Activated CD8-positive, alpha-beta memory T cell treated with anti-CD3 and anti-CD28 coated beads, Interleukin-2, amount 10 ng/mL, durations not matched to agents 7 days and 5 days (primary cell): ENCODE results near the gene ARHGAP15. TPM values are rescaled to one million over a fixed set of nuclear protein-coding genes. Genes with fewer than 3 reads are reported as not detected.

Experiments
- ATAC-seq: fragments of 150-1000 bp; cut with Tn5 transposase; one replicate; pipeline ENCODE4 v1.10.0; 2021; ENCODE audit warnings: moderate library complexity
- CTCF ChIA-PET: fragments of 350-600 bp; sonication (Branson Sonifier 250); formaldehyde crosslinking; loops from one replicate; lab custom pipeline; 2021; ENCODE audit warnings: antibody characterized with exemption; lab: Charles Lee
- DNase-seq: peaks from one replicate; pipeline ENCODE4 v3.0.0-alpha.2; 2020
- H3K27ac Mint-ChIP-seq: one replicate; pipeline ENCODE4 v1.8.0; 2021; ENCODE audit warnings: mild to moderate bottlenecking, mixed read lengths
- H3K27me3 Mint-ChIP-seq: one replicate; pipeline ENCODE4 v1.8.0; 2021; ENCODE audit warnings: mixed read lengths
- H3K36me3 Mint-ChIP-seq: one replicate; pipeline ENCODE4 v1.8.0; 2021; ENCODE audit warnings: mild to moderate bottlenecking, mixed read lengths
- H3K4me1 Mint-ChIP-seq: one replicate; pipeline ENCODE4 v1.8.0; 2021; ENCODE audit warnings: mixed read lengths
- H3K4me3 Mint-ChIP-seq: one replicate; pipeline ENCODE4 v1.8.0; 2021; ENCODE audit warnings: mild to moderate bottlenecking, moderate library complexity, mixed read lengths
- H3K9me3 Mint-ChIP-seq: one replicate; pipeline ENCODE4 v1.8.0; 2022; ENCODE audit warnings: low read depth, mixed read lengths
- total RNA-seq, 2 experiments: library from RNA; stranded (reverse); gene quantifications; one replicate each; pipeline ENCODE4 v1.2.3, GENCODE V29; 2021

Gene ARHGAP15
- total RNA-seq, 2 experiments from 2014 or later, result 101 to 152 TPM

DNA sequence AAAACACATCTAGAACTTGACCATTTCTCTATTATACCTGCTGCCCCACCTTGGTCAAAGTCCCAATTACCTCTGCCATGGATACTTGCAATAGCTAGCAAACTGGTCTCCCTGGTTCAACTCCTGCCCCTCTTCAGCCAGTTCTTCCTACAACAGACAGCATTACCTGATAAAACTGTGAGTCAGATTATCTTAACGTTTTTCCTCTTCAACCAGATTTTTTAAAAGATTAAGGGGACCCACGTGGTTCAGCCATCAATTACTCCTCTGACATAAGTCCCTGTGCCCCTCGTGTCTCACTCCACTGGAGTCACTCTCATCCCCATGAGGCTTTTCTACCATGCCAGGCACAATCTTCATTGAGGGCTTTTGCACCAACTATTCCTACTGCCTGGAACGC, 5.3 kb upstream of the ARHGAP15 start:
- no peak for ATAC-seq
- CTCF ChIA-PET, result interaction anchor here (1.0 to 2.1 kb wide), 2 partner anchors 12 to 137 kb away, joined by 3 to 12 read pairs; no protein-coding TSS in a partner anchor
- H3K36me3 Mint-ChIP-seq, result peaks cover 1% of the 10 kb centered on the region
- H3K27me3 Mint-ChIP-seq, result no peaks in the 10 kb centered on the region
- DNase-seq, result no peak
- H3K4me3 Mint-ChIP-seq, result no peak overlapping the region
- H3K27ac Mint-ChIP-seq, result no peak overlapping the region
- peaks cover 38% of the 10 kb centered on the region for H3K4me1 Mint-ChIP-seq
- peaks cover 4% of the 10 kb centered on the region for H3K9me3 Mint-ChIP-seq

GRCh38 chr2:143124445-143124844, 4.8 kb upstream of the ARHGAP15 start:
- Mint-ChIP-seq H3K4me3 (no peak overlapping the region), H3K4me1 (peaks cover 37% of the 10 kb centered on the region), H3K27ac (no peak overlapping the region), H3K9me3 (peaks cover 4% of the 10 kb centered on the region), H3K36me3 (peaks cover 3% of the 10 kb centered on the region), H3K27me3 (no peaks in the 10 kb centered on the region)
- ATAC-seq, result no peak
- CTCF ChIA-PET, result interaction anchor here (1.0 to 2.1 kb wide), 2 partner anchors 13 to 137 kb away, joined by 3 to 12 read pairs; no protein-coding TSS in a partner anchor
- no peak for DNase-seq

- peaks cover 33% of the 10 kb centered on the region for H3K4me1 Mint-ChIP-seq
- CTCF ChIA-PET, result interaction anchor here (1.9 to 4.8 kb wide), 3 partner anchors 9 to 134 kb away, joined by 5 to 49 read pairs (median 11); no protein-coding TSS in a partner anchor
- H3K36me3 Mint-ChIP-seq, result peaks cover 8% of the 10 kb centered on the region
- H3K27me3 Mint-ChIP-seq, result no peaks in the 10 kb centered on the region
- no peaks in the 10 kb centered on the region for H3K9me3 Mint-ChIP-seq
- peak overlapping the region; percentile 17 for H3K27ac Mint-ChIP-seq
- H3K4me3 Mint-ChIP-seq, result no peak overlapping the region
- DNase-seq (no peak), ATAC-seq (no peak)
Measured at GRCh38 chr2:143125717-143126116, 3.5 kb upstream of the ARHGAP15 start.

DNA sequence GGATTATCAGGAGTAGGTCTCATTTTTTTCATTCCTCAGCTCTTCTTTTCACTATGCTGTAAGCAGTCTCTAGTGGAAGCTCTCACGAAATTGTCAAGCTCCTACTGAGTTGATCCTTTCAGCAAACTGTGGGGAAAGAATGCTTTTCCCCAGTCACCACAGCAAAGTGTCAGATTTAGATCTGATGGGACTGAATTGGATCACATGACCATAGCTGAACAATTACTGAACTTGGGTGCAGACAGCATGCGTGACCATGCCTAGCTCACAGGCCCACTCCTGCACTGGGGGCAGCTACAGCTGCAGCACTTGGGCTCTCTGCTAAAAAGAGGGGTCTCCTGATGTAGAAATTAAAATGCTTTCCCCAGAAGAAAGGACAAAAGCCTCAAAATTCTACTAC, 3.1 kb downstream of the ARHGAP15 start:
- peaks cover 54% of the 10 kb centered on the region for H3K4me1 Mint-ChIP-seq
- DNase-seq, result peak; percentile 42
- H3K36me3 Mint-ChIP-seq, result peaks cover 49% of the 10 kb centered on the region
- no peaks in the 10 kb centered on the region for H3K27me3 Mint-ChIP-seq
- ATAC-seq, result no peak
- H3K27ac Mint-ChIP-seq, result peak overlapping the region; percentile 33
- CTCF ChIA-PET, result interaction anchor here (0.9 to 2.9 kb wide), 7 partner anchors 8 to 129 kb away, joined by 3 to 14 read pairs (median 6); no protein-coding TSS in a partner anchor
- no peaks in the 10 kb centered on the region for H3K9me3 Mint-ChIP-seq
- H3K4me3 Mint-ChIP-seq, result peak overlapping the region; percentile 65

DNA sequence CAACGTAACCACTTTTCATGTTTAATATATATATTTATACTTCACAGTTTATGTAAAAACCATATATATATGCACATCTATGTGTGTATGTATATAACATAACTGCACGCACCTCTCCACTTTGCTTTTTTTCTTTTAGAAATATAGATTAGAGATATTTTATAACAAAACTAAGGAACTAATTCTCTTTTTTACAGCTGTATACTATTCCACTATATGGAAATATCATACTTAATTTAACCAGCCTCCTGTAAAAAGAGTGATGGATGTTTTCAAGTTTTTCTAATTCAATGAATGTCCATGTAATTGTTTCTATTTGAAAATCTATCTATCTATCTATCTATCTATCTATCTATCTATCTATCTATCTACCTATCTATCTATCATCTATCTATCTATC, 4.6 kb downstream of the ARHGAP15 start:
- H3K27me3 Mint-ChIP-seq, result no peaks in the 10 kb centered on the region
- DNase-seq (no peak), ATAC-seq (no peak)
- CTCF ChIA-PET, result interaction anchor here (1.2 to 2.9 kb wide), 3 partner anchors 22 to 126 kb away, joined by 3 to 9 read pairs (median 5); no protein-coding TSS in a partner anchor
- no peak overlapping the region for H3K27ac Mint-ChIP-seq
- H3K9me3 Mint-ChIP-seq, result no peaks in the 10 kb centered on the region
- H3K36me3 Mint-ChIP-seq, result peaks cover 54% of the 10 kb centered on the region
- no peak overlapping the region for H3K4me3 Mint-ChIP-seq
- H3K4me1 Mint-ChIP-seq, result peaks cover 55% of the 10 kb centered on the region

DNA sequence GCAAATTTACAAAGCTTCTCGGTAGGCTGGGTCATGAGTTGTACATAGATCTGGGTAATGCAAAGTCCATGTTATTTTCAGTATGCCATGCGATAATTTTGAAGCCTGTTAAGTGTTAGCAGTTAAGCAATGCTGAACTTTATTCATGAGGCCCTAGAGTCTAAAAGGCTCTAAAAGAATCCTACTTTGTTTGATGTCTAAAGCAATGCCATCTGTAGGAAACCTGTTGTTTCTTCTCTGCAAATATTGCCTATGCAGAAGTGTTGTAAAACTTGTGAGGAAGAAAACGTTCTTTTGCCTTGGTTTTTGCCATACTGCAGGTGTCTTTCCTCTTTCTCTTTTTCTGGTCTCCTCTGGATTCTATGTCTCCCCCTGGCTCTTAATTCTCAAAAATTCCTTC, 9.1 kb downstream of the ARHGAP15 start:
- DNase-seq (no peak), ATAC-seq (no peak)
- Mint-ChIP-seq H3K9me3 (no peaks in the 10 kb centered on the region), H3K4me1 (peaks cover 71% of the 10 kb centered on the region), H3K36me3 (peaks cover 64% of the 10 kb centered on the region), H3K4me3 (no peak overlapping the region), H3K27me3 (no peaks in the 10 kb centered on the region), H3K27ac (no peak overlapping the region)
- CTCF ChIA-PET, result interaction anchor here (0.9 to 1.7 kb wide), 2 partner anchors 11 to 46 kb away, joined by 3 to 5 read pairs; no protein-coding TSS in a partner anchor

- no peaks in the 10 kb centered on the region for H3K27me3 Mint-ChIP-seq
- peaks cover 65% of the 10 kb centered on the region for H3K36me3 Mint-ChIP-seq
- ATAC-seq, result peak; percentile 50
- peaks cover 76% of the 10 kb centered on the region for H3K4me1 Mint-ChIP-seq
- no peak for DNase-seq
- no peaks in the 10 kb centered on the region for H3K9me3 Mint-ChIP-seq
- H3K27ac Mint-ChIP-seq, result peak overlapping the region; percentile 72
- H3K4me3 Mint-ChIP-seq, result peak overlapping the region; percentile 66
- CTCF ChIA-PET, result interaction anchor here (0.8 to 3.3 kb wide), 5 partner anchors 8 to 119 kb away, joined by 3 to 14 read pairs (median 4); partner anchors contain the start of gene ARHGAP15
Measured at GRCh38 chr2:143139835-143140393, 10.7 kb downstream of the ARHGAP15 start.

- CTCF ChIA-PET, result interaction anchor here (1.0 to 3.3 kb wide), 4 partner anchors 10 to 107 kb away, joined by 5 to 14 read pairs (median 6); partner anchors contain the start of gene ARHGAP15
Measured at GRCh38 chr2:143140864-143141661, 11.8 kb downstream of the ARHGAP15 start.

GRCh38 chr2:143142598-143142997, 13.4 kb downstream of the ARHGAP15 start:
- ATAC-seq (no peak), DNase-seq (no peak)
- peaks cover 76% of the 10 kb centered on the region for H3K4me1 Mint-ChIP-seq
- no peak overlapping the region for H3K4me3 Mint-ChIP-seq
- H3K9me3 Mint-ChIP-seq, result no peaks in the 10 kb centered on the region
- CTCF ChIA-PET, result interaction anchor here (2.1 kb wide), 1 partner anchor 108 kb away, joined by 5 read pairs; no protein-coding TSS in a partner anchor
- H3K36me3 Mint-ChIP-seq, result peaks cover 56% of the 10 kb centered on the region
- H3K27ac Mint-ChIP-seq, result no peak overlapping the region
- H3K27me3 Mint-ChIP-seq, result no peaks in the 10 kb centered on the region

More at GRCh38 chr2:143140864-143141661, 11.8 kb downstream of the ARHGAP15 start:
- H3K4me3 Mint-ChIP-seq, result peak overlapping the region; percentile 0
- DNase-seq, result no peak
- H3K27me3 Mint-ChIP-seq, result no peaks in the 10 kb centered on the region
- H3K27ac Mint-ChIP-seq, result peak overlapping the region; percentile 8
- peak; percentile 43 for ATAC-seq
- H3K4me1 Mint-ChIP-seq, result peaks cover 76% of the 10 kb centered on the region
- no peaks in the 10 kb centered on the region for H3K9me3 Mint-ChIP-seq
- peaks cover 63% of the 10 kb centered on the region for H3K36me3 Mint-ChIP-seq

- CTCF ChIA-PET, result interaction anchor here (1.0 to 1.3 kb wide), 3 partner anchors 10 to 34 kb away, joined by 3 to 4 read pairs (median 3); no protein-coding TSS in a partner anchor
- Mint-ChIP-seq H3K4me3 (no peak overlapping the region), H3K9me3 (no peaks in the 10 kb centered on the region), H3K36me3 (peaks cover 53% of the 10 kb centered on the region), H3K27me3 (no peaks in the 10 kb centered on the region), H3K4me1 (peaks cover 71% of the 10 kb centered on the region), H3K27ac (no peak overlapping the region)
- DNase-seq (no peak), ATAC-seq (no peak)
Measured at GRCh38 chr2:143144813-143145455, 15.7 kb downstream of the ARHGAP15 start.

- Mint-ChIP-seq H3K27me3 (no peaks in the 10 kb centered on the region), H3K4me3 (no peak overlapping the region), H3K9me3 (no peaks in the 10 kb centered on the region), H3K36me3 (peaks cover 56% of the 10 kb centered on the region), H3K27ac (no peak overlapping the region), H3K4me1 (peaks cover 68% of the 10 kb centered on the region)
- CTCF ChIA-PET, result interaction anchor here (1.3 kb wide), 1 partner anchor 14 kb away, joined by 3 read pairs; no protein-coding TSS in a partner anchor
- no peak for DNase-seq
- no peak for ATAC-seq
Measured at GRCh38 chr2:143146366-143146765, 17.1 kb downstream of the ARHGAP15 start.

- no peak for ATAC-seq
- Mint-ChIP-seq H3K4me1 (peaks cover 69% of the 10 kb centered on the region), H3K36me3 (peaks cover 55% of the 10 kb centered on the region), H3K4me3 (no peak overlapping the region), H3K9me3 (no peaks in the 10 kb centered on the region), H3K27ac (no peak overlapping the region), H3K27me3 (no peaks in the 10 kb centered on the region)
- DNase-seq, result no peak
- CTCF ChIA-PET, result no interaction called here
Measured at GRCh38 chr2:143146815-143147530, 17.8 kb downstream of the ARHGAP15 start.
